ENCODE measurements around the gene MAGEA4. TPM values are rescaled to one million over a fixed set of nuclear protein-coding genes. Genes with fewer than 3 reads are reported as not detected.

MAGEA4 gene
- total and polyA plus RNA-seq, 2 of the 4 experiments (the other 2 are of a cell fraction): not detected

GRCh38 chrX:151896734-151897474 is 15.8 kb upstream of the MAGEA4 start:
- Histone ChIP-seq H3K4me2 (ENCODE audit: low read depth, low read length) (no peak overlapping the region), H2BK5ac (ENCODE audit: low read depth, low read length, poor library complexity, severe bottlenecking) (no peak overlapping the region), H3K9me1 (ENCODE audit: insufficient read depth, low read length) (no peaks in the 10 kb centered on the region), H2AK9ac (replicated peaks; ENCODE audit: low read depth, low read length, poor library complexity) (no peak overlapping the region), H3K79me1 (ENCODE audit: low read depth in 1 of 2, low read length in 2 of 2) (no peaks in the 10 kb centered on the region), H3K56ac (ENCODE audit: extremely low read depth, insufficient read depth, low read length) (no peak overlapping the region), H3K27ac (ENCODE audit: insufficient read depth, low read length) (no peak overlapping the region), H2AK5ac (ENCODE audit: low read depth, low read length) (no peak overlapping the region), H2BK20ac (ENCODE audit: low read depth, low read length) (no peak overlapping the region), H4K8ac (ENCODE audit: low read depth in 2 of 2, low read length in 2 of 2) (no peak overlapping the region), H2BK15ac (ENCODE audit: low read depth, low read length) (no peak overlapping the region), H3K4me3 (ENCODE audit: insufficient read depth, low read depth, low read length) (no peak overlapping the region), H3K4ac (ENCODE audit: low read depth, low read length) (no peak overlapping the region), H4K91ac (ENCODE audit: insufficient read depth, low read depth, low read length) (no peak overlapping the region), H4K5ac (ENCODE audit: low read depth, low read length) (no peak overlapping the region), H4K20me1 (ENCODE audit: insufficient read depth, low read length) (no peaks in the 10 kb centered on the region), H3K27me3 (ENCODE audit: control insufficient read depth, insufficient read depth, low read length) (no peaks in the 10 kb centered on the region), H3K4me1 (ENCODE audit: control insufficient read depth, insufficient read depth, low read length) (no peaks in the 10 kb centered on the region), H3K36me3 (ENCODE audit: control insufficient read depth, insufficient read depth, low read length) (no peaks in the 10 kb centered on the region), H2BK120ac (ENCODE audit: low read depth, low read length) (no peak overlapping the region), H3K18ac (ENCODE audit: low read depth, low read length) (no peak overlapping the region), H3K9ac (ENCODE audit: low read depth, low read length) (no peak overlapping the region), H2AFZ (replicated peaks; ENCODE audit: low read length, poor library complexity) (no peak overlapping the region), H3K9me3 (ENCODE audit: control insufficient read depth, insufficient read depth, low read length) (peaks cover 2% of the 10 kb centered on the region; the same call in 1 of the 2 replicates), H3K14ac (replicated peaks; ENCODE audit: low read depth, low read length) (no peak overlapping the region), H3K23ac (ENCODE audit: low read depth, low read length) (no peak overlapping the region)
- 26% methylated on average over 3 of the region's 5 CpGs; no CpG with 5 or more reads in 1 of the 2 experiments for WGBS, 2 experiments (ENCODE audit: extremely low coverage in 2 of 2, insufficient read length in 1 of 2)
- dilution Hi-C loops (cut with HindIII; ENCODE audit: low sequenced_read_pairs, unreplicated experiment): no loop called here
- intact Hi-C loops (cut with micrococcal nuclease): no loop called here
- in situ Hi-C loops (cut with MboI; ENCODE audit: low sequenced_read_pairs): no loop called here
- no TSS peak for BruUV-seq (replicated peaks)
- DNase-seq: peak; percentile 20
- ATAC-seq (ENCODE audit: low read depth): no peak
- ChIA-PET POLR2A (ENCODE audit: unreplicated experiment) (no interaction called here), CTCF (no interaction called here)
- peak; percentile 84 for TF ChIP-seq CEBPB (IDR thresholded peaks at IDR 0.05; ENCODE audit: low read depth, low read length)
- TF ChIP-seq CHD1 (IDR thresholded peaks at IDR 0.05; ENCODE audit: low read depth, low read length): no peak

All from IMR-90 (cell line).